Lower leg skin (tissue), 3 donors: ENCODE measurements around the gene BICRA.

Experiments used
- CTCF ChIP-seq, 3 donors: fragments of 450-650 bp; IDR thresholded peaks; one replicate each; pipeline ENCODE4 v1.5.1; 2016; ENCODE audit warnings: antibody characterized with exemption in 3 of 3, mild to moderate bottlenecking in 3 of 3, moderate library complexity in 2 of 3
- POLR2A ChIP-seq, 2 donors: fragments of 450-650 bp; IDR thresholded peaks; one replicate each; pipeline ENCODE4 v1.6.1; 2016 to 2017; ENCODE audit warnings: antibody characterized with exemption in 2 of 2, mild to moderate bottlenecking in 1 of 2, moderate library complexity in 1 of 2

GRCh38 chr19:47651691-47652090, 42.8 kb downstream of the BICRA start:
- TF ChIP-seq CTCF (IDR thresholded peaks at IDR 0.05) (no peak), POLR2A (IDR thresholded peaks at IDR 0.05) (no peak)
